Testis (tissue), 3 donors: ENCODE results near the gene TMED1. TPM values are rescaled to one million over a fixed set of nuclear protein-coding genes. Genes with fewer than 3 reads are reported as not detected.

Source experiments
- DNase-seq: peaks from one replicate; pipeline ENCODE4 v3.0.0-alpha.2; 2019
- H3K27ac ChIP-seq, 2 donors: fragments of 200-600 bp; sonication (generic); one replicate each; pipeline ENCODE4 v1.5.1; 2019
- H3K27me3 ChIP-seq: fragments of 200-600 bp; sonication (generic); one replicate; pipeline ENCODE4 v1.5.1; 2019
- H3K36me3 ChIP-seq: fragments of 200-600 bp; sonication (generic); one replicate; pipeline ENCODE4 v1.5.1; 2017; ENCODE audit warnings: low read depth; ENCODE audit errors: missing control alignments
- H3K4me1 ChIP-seq: fragments of 200-600 bp; sonication (generic); one replicate; pipeline ENCODE4 v1.5.1; 2019
- H3K4me3 ChIP-seq, 2 donors: fragments of 200-600 bp; sonication (generic); one replicate each; pipeline ENCODE4 v1.5.1; 2017 to 2019
- H3K9me3 ChIP-seq: fragments of 200-600 bp; sonication (generic); one replicate; pipeline ENCODE4 v1.5.1; 2017
- CTCF ChIP-seq, 3 experiments: fragments of 450-650 bp in 2 of 3; fragments of 200-600 bp in 1 of 3; sonication (generic) in 1 of 3; IDR thresholded peaks; one replicate each; pipeline ENCODE4 v1.5.1; 2016 to 2019; ENCODE audit warnings: antibody characterized with exemption in 3 of 3, mild to moderate bottlenecking in 2 of 3, moderate library complexity in 1 of 3
- POLR2A ChIP-seq: fragments of 450-650 bp; IDR thresholded peaks from one replicate; pipeline ENCODE4 v1.6.1; 2017; ENCODE audit warnings: antibody characterized with exemption, mild to moderate bottlenecking, moderate library complexity
- WGBS, 2 donors: methylation state at CpG; one replicate each; pipeline ENCODE4 v1.1.5; 2018; 5-methylcytosine and 5-hydroxymethylcytosine counted together
- intact Hi-C: fragments of 100-400 bp; cut with DNase I; formaldehyde crosslinking; loops from one replicate; pipeline ENCODE4 v1.15.1; 2023; ENCODE audit warnings: low total_unique reads
- polyA plus RNA-seq: library from polyadenylated mRNA; stranded (reverse); fragments of 350-450 nt; fragmentation: Illumina TruSeq; extraction: RNeasy Lipid Tissue Mini Kit (QIAGEN cat#74804); gene quantifications from one replicate; pipeline ENCODE4 v1.2.3, GENCODE V29; 2014; ENCODE audit warnings: low read depth, low replicate concordance; ENCODE audit not compliant: insufficient read depth
- total RNA-seq, 2 donors: library from RNA; depleted of rRNA; stranded (reverse); fragments of >200 nt; gene quantifications; one replicate each; pipeline ENCODE4 v1.2.3, GENCODE V29; 2016

Gene TMED1
- total and polyA plus RNA-seq, 3 donors from 2014 or later, result 30.2 to 59.3 (median 34.0) TPM

DNA sequence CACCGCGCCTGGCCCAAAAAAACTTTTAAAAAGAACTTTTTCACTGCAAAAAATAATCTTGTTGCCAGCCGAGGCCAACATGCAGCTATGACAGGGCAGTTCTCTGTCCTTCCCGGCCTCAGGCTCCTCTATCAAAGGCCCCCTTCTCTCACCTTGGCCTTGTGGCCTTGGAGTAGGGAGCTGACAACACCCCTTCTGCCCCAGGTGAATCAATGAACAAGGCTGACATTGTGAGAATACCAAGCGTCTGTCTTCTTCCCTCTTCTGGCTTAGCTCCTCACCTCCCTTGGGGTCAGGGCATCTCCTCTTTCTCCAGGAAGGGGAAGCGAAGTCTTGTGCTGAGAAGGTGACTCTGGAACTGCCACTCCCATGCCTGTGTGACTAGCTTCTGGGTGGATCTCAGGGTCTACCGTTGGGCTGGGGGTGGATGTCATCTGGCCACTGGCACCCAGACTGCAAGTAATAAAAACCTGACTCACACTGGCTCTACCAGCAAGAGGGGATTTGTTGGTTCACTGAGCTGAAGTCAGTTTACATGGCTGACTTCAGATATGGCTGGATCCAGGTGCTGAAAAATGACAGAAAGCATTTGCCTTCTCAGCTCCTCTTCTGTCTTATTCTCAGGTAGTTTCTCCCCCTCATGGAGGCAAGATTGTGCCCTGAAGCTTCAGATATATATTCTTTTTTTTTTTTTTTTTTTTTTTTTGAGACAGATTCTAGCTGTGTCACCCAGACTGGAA, 18.5 kb upstream of the TMED1 start:
- whole genome bisulfite sequencing, 2 donors, result 49 to 64% methylated on average over 7 of the region's 7 CpGs
- TF ChIP-seq POLR2A (no peak), CTCF (IDR thresholded peaks at IDR 0.05) (no peak)
- H3K4me1 ChIP-seq, result no peaks in the 10 kb centered on the region
- intact Hi-C loops, result no loop called here
- no peaks in the 10 kb centered on the region for H3K27me3 ChIP-seq
- H3K27ac ChIP-seq, result no peak overlapping the region
- H3K4me3 ChIP-seq, result no peak overlapping the region
- DNase-seq, result no peak
- H3K9me3 ChIP-seq, result no peaks in the 10 kb centered on the region
- no peaks in the 10 kb centered on the region for H3K36me3 ChIP-seq

GRCh38 chr19:10852941-10853340, 16.9 kb upstream of the TMED1 start:
- no peak for TF ChIP-seq POLR2A
- TF ChIP-seq CTCF (IDR thresholded peaks at IDR 0.05), result no peak
- Histone ChIP-seq H3K4me1 (no peaks in the 10 kb centered on the region), H3K27ac (no peak overlapping the region), H3K36me3 (no peaks in the 10 kb centered on the region), H3K27me3 (no peaks in the 10 kb centered on the region), H3K9me3 (no peaks in the 10 kb centered on the region), H3K4me3 (no peak overlapping the region)
- WGBS, 2 donors, result 83 to 93% methylated on average over 7 of the region's 7 CpGs
- intact Hi-C loops, result no loop called here
- no peak for DNase-seq

DNA sequence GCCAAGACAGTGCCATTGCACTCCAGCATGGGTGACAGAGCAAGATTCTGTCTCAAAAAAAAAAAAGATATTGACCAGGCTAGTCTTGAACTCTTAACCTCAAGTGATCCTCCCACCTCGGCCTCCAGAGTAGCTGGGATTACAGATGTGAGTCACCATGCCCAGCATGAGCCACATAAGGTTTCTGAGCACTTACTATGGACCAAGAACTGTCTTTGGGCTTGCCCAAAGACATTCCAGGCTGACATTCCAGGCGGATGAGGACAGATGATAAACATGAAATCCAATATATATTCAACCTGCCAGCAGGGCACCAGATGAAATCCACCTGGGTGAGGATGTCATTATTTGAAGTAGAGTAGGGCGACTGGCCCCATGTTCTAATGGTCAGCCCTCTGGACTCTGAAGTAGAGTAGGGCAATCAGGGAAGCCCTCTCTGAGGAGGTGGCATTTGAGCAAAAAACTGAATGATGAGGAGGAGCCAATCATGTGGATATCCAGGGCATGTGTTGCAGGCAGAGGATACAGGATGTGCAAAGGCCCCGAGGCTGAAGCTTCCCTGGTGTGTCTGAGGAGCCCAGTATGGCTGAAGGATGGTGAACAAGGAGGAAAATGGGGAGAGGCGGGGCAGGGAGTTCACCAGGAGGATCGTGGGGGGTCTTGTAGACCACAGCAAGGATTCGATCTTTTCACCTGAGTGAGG, 16.2 kb upstream of the TMED1 start:
- no peak for TF ChIP-seq POLR2A
- TF ChIP-seq CTCF (IDR thresholded peaks at IDR 0.05), result no peak
- H3K27ac ChIP-seq, result no peak overlapping the region

DNA sequence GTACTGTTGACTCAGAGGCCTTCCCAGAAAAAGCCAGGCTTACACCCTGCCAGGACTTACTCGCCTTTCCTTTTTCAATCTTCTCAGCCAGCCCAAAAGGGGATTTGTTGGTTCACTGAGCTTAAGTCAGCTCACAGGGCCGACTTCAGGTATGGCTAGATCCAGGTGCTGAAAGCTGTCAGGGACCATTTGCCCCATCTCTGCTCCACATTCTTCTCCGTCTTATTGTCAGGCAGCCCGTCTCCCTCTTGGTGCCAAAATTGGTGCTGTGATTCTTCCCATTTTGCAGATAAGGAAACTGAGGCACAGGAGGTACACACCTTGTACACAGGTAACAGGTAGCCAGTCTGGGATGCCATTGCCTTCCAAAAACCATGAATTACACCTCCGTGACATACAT, 14.6 kb upstream of the TMED1 start:
- TF ChIP-seq CTCF (IDR thresholded peaks at IDR 0.05) (no peak), POLR2A (no peak)
- H3K4me3 ChIP-seq, result no peak overlapping the region
- no peak for DNase-seq
- WGBS, 2 donors, result 87 to 94% methylated on average over 5 of the region's 5 CpGs
- no peaks in the 10 kb centered on the region for H3K27me3 ChIP-seq
- H3K4me1 ChIP-seq, result no peaks in the 10 kb centered on the region
- H3K9me3 ChIP-seq, result no peaks in the 10 kb centered on the region
- intact Hi-C loops, result no loop called here
- no peaks in the 10 kb centered on the region for H3K36me3 ChIP-seq
- no peak overlapping the region for H3K27ac ChIP-seq

More for the DNA sequence above, 16.2 kb upstream of the TMED1 start:
- intact Hi-C loops, result no loop called here
- Histone ChIP-seq H3K9me3 (no peaks in the 10 kb centered on the region), H3K27me3 (no peaks in the 10 kb centered on the region), H3K4me1 (no peaks in the 10 kb centered on the region), H3K4me3 (no peak overlapping the region), H3K36me3 (no peaks in the 10 kb centered on the region)
- WGBS, 2 donors, result 89 to 92% methylated on average over 7 of the region's 7 CpGs
- DNase-seq, result no peak
